IMR-90 (cell line): Measurements from ENCODE around the gene CFAP61. TPM values are rescaled to one million over a fixed set of nuclear protein-coding genes. Genes with fewer than 3 reads are reported as not detected.
"Not testable (repeated sequence)": the region's sequence is repeated elsewhere in the genome, so short reads cannot be mapped to it uniquely, and the experiment has no call there.

Experiments
- ATAC-seq: fragments of 200-7000 bp; cut with Tn5 transposase; 2 replicates; pipeline ENCODE4 v1.9.1; 2020; ENCODE audit warnings: low read depth, mild to moderate bottlenecking, moderate library complexity
- BruUV-seq: library from RNA; stranded (reverse); fragments of 400-500 nt; replicated peaks from 2 replicates; lab custom pipeline; 2021; lab: Mats Ljungman, UMichigan
- CTCF ChIA-PET: fragments of 300-600 bp; formaldehyde crosslinking; extraction: SDS; loops from one replicate; lab custom pipeline; 2021; ENCODE audit warnings: antibody characterized with exemption; lab: Yijun Ruan, JAX
- POLR2A ChIA-PET: fragments of 300-600 bp; sonication (Branson Sonifier 250); formaldehyde crosslinking; loops from one replicate; lab custom pipeline; 2022; ENCODE audit warnings: antibody characterized with exemption; ENCODE audit not compliant: unreplicated experiment; lab: Charles Lee
- DNase-seq: peaks from one replicate; pipeline ENCODE4 v3.0.0; 2013
- H2AFZ ChIP-seq: replicated peaks from 2 replicates; pipeline ENCODE3; 2013; ENCODE audit warnings: low read length, mild to moderate bottlenecking; ENCODE audit not compliant: poor library complexity
- H2AK5ac ChIP-seq: 2 replicates; pipeline ENCODE4 v1.6.1; 2013; ENCODE audit warnings: low read depth, low read length, inconsistent platforms
- H2AK9ac ChIP-seq: replicated peaks from 2 replicates; pipeline ENCODE3; 2013; ENCODE audit warnings: mild to moderate bottlenecking, low read depth, low read length, moderate library complexity; ENCODE audit not compliant: poor library complexity
- H2BK120ac ChIP-seq: 2 replicates; pipeline ENCODE4 v1.6.1; 2013; ENCODE audit warnings: low read depth, low read length, inconsistent platforms
- H2BK15ac ChIP-seq: 3 replicates; pipeline ENCODE4 v1.6.1; 2013; ENCODE audit warnings: low read depth, low read length, inconsistent platforms
- H2BK20ac ChIP-seq: 2 replicates; pipeline ENCODE4 v1.6.1; 2013; ENCODE audit warnings: low read depth, mild to moderate bottlenecking, inconsistent platforms, low read length, moderate library complexity
- H2BK5ac ChIP-seq: 2 replicates; pipeline ENCODE4 v1.6.1; 2013; ENCODE audit warnings: mild to moderate bottlenecking, low read depth, low read length, inconsistent platforms; ENCODE audit not compliant: poor library complexity, severe bottlenecking
- H3K14ac ChIP-seq: replicated peaks from 2 replicates; pipeline ENCODE4 v1.6.1; 2013; ENCODE audit warnings: low read depth, low read length, inconsistent platforms
- H3K18ac ChIP-seq: 2 replicates; pipeline ENCODE4 v1.6.1; 2013; ENCODE audit warnings: low read depth, low read length, control low read depth
- H3K23ac ChIP-seq: 2 replicates; pipeline ENCODE4 v1.6.1; 2013; ENCODE audit warnings: low read depth, low read length, inconsistent platforms
- H3K27ac ChIP-seq: 2 replicates; pipeline ENCODE4 v1.5.1; 2013; ENCODE audit warnings: mild to moderate bottlenecking, control low read depth, low read length; ENCODE audit not compliant: insufficient read depth
- H3K27me3 ChIP-seq: 2 replicates; pipeline ENCODE4 v1.6.1; 2013; ENCODE audit warnings: low read length; ENCODE audit not compliant: control insufficient read depth, insufficient read depth
- H3K36me3 ChIP-seq: 2 replicates; pipeline ENCODE4 v1.6.1; 2013; ENCODE audit warnings: low read length, mixed read lengths; ENCODE audit not compliant: control insufficient read depth, insufficient read depth
- H3K4ac ChIP-seq: 2 replicates; pipeline ENCODE4 v1.6.1; 2013; ENCODE audit warnings: low read depth, low read length, inconsistent platforms
- H3K4me1 ChIP-seq: 2 replicates; pipeline ENCODE4 v1.6.1; 2013; ENCODE audit warnings: low read length, mixed read lengths; ENCODE audit not compliant: control insufficient read depth, insufficient read depth
- H3K4me2 ChIP-seq: 2 replicates; pipeline ENCODE4 v1.6.1; 2013; ENCODE audit warnings: low read depth, mild to moderate bottlenecking, control low read depth, low read length, moderate library complexity
- H3K4me3 ChIP-seq: 2 replicates; pipeline ENCODE4 v1.5.1; 2013; ENCODE audit warnings: low read depth, mild to moderate bottlenecking, control low read depth, low read length, moderate library complexity; ENCODE audit not compliant: insufficient read depth
- H3K56ac ChIP-seq: 2 replicates; pipeline ENCODE4 v1.6.1; 2013; ENCODE audit warnings: low read length, inconsistent platforms; ENCODE audit not compliant: insufficient read depth; ENCODE audit errors: extremely low read depth
- H3K79me1 ChIP-seq, 2 experiments: 2 replicates each; pipeline ENCODE4 v1.6.1; 2013; ENCODE audit warnings: low read length in 2 of 2, inconsistent platforms in 1 of 2, low read depth in 1 of 2
- H3K9ac ChIP-seq: 2 replicates; pipeline ENCODE4 v1.6.1; 2013; ENCODE audit warnings: low read depth, low read length, control low read depth
- H3K9me1 ChIP-seq: 2 replicates; pipeline ENCODE4 v1.6.1; 2013; ENCODE audit warnings: low read length, inconsistent platforms; ENCODE audit not compliant: insufficient read depth
- H3K9me3 ChIP-seq: 2 replicates; pipeline ENCODE4 v1.6.1; 2013; ENCODE audit warnings: low read length; ENCODE audit not compliant: control insufficient read depth, insufficient read depth
- H4K20me1 ChIP-seq: 2 replicates; pipeline ENCODE4 v1.6.1; 2013; ENCODE audit warnings: low read length, inconsistent platforms; ENCODE audit not compliant: insufficient read depth
- H4K5ac ChIP-seq: 2 replicates; pipeline ENCODE4 v1.6.1; 2013; ENCODE audit warnings: mild to moderate bottlenecking, low read depth, low read length, control low read depth
- H4K8ac ChIP-seq, 2 experiments: 2 replicates each; pipeline ENCODE4 v1.6.1; 2013; ENCODE audit warnings: low read depth in 2 of 2, low read length in 2 of 2, control low read depth in 1 of 2, inconsistent platforms in 1 of 2
- H4K91ac ChIP-seq: 2 replicates; pipeline ENCODE4 v1.6.1; 2013; ENCODE audit warnings: low read depth, low read length, inconsistent platforms; ENCODE audit not compliant: insufficient read depth
- dilution Hi-C: fragments of 300-500 bp; cut with HindIII; formaldehyde crosslinking; loops from one replicate; pipeline ENCODE4 v1.14.3; 2018; ENCODE audit warnings: low sequenced_read_pairs; ENCODE audit not compliant: unreplicated experiment
- in situ Hi-C: fragments of 300-500 bp; cut with MboI; formaldehyde crosslinking; loops from 3 replicates; pipeline ENCODE4 v1.14.3; 2019; ENCODE audit warnings: low sequenced_read_pairs, inconsistent platforms, mixed read lengths
- intact Hi-C: fragments of 100-400 bp; cut with micrococcal nuclease; formaldehyde crosslinking; loops from 2 replicates; pipeline ENCODE4 v1.10.0; 2022
- polyA plus RNA-seq, 3 experiments: library from polyadenylated mRNA; depleted of rRNA; stranded (reverse); fragments of >200 nt; gene quantifications; 2 replicates each; pipeline ENCODE4 v1.2.3, GENCODE V29; 2012; ENCODE audit warnings: low replicate concordance in 1 of 3
- total RNA-seq: library from RNA; depleted of rRNA; stranded (reverse); fragments of >200 nt; gene quantifications from 2 replicates; pipeline ENCODE4 v1.2.3, GENCODE V29; 2012

CFAP61 gene
- total and polyA plus RNA-seq, 2 of the 4 experiments (the other 2 are of a cell fraction) = 0.07 TPM; not detected in 1

GRCh38 chr20:20355503-20355902 is 303.2 kb downstream of the CFAP61 start:
- in situ Hi-C loops, H3K27me3 ChIP-seq: not testable (repeated sequence)

More at GRCh38 chr20:20355503-20355902, 303.2 kb downstream of the CFAP61 start:
- H2AFZ ChIP-seq, POLR2A ChIA-PET, BruUV-seq, H4K8ac ChIP-seq, H2AK5ac ChIP-seq, H2BK5ac ChIP-seq, H4K91ac ChIP-seq, H3K14ac ChIP-seq, H3K4me1 ChIP-seq, H2BK20ac ChIP-seq, H2AK9ac ChIP-seq, H4K20me1 ChIP-seq, H2BK120ac ChIP-seq, dilution Hi-C loops, H3K4me3 ChIP-seq, H3K4ac ChIP-seq, CTCF ChIA-PET, H3K56ac ChIP-seq, H3K18ac ChIP-seq, H3K23ac ChIP-seq, H4K5ac ChIP-seq, H2BK15ac ChIP-seq, H3K9me1 ChIP-seq, H3K9ac ChIP-seq, H3K9me3 ChIP-seq, H3K4me2 ChIP-seq, ATAC-seq, H3K27ac ChIP-seq, H3K36me3 ChIP-seq, H3K79me1 ChIP-seq, intact Hi-C loops, DNase-seq: not testable (repeated sequence)
